Prostate gland (tissue), 2 donors: Measurements from ENCODE around the gene KIAA0753. TPM values are rescaled to one million over a fixed set of nuclear protein-coding genes. Genes with fewer than 3 reads are reported as not detected.
A peak's percentile ranks its signal among the peaks of the same experiment; 100 is the strongest.

Experiments used
- DNase-seq: peaks from one replicate; pipeline ENCODE4 v3.0.0-alpha.2; 2019; ENCODE audit warnings: low spot score
- H3K27ac ChIP-seq, 2 donors: fragments of 200-600 bp; sonication (generic); 2 replicates each; pipeline ENCODE4 v1.5.1; 2017 to 2019
- H3K27me3 ChIP-seq: fragments of 200-600 bp; sonication (generic); replicated peaks from 2 replicates; pipeline ENCODE4 v1.5.1; 2019; ENCODE audit not compliant: insufficient read depth
- H3K36me3 ChIP-seq, 2 donors: fragments of 200-600 bp; sonication (generic); 1 replicate in 1 of 2; 2 replicates in 1 of 2; pipeline versions ENCODE4 v1.5.1 to v1.8.1; 2017 to 2019
- H3K4me1 ChIP-seq: fragments of 200-600 bp; sonication (generic); replicated peaks from 2 replicates; pipeline ENCODE4 v1.5.1; 2019
- H3K4me3 ChIP-seq, 2 donors: fragments of 200-600 bp; sonication (generic); 2 replicates each; pipeline ENCODE4 v1.5.1; 2017 to 2019
- H3K9me3 ChIP-seq: fragments of 200-600 bp; sonication (generic); 2 replicates; pipeline ENCODE4 v1.5.1; 2017
- CTCF ChIP-seq, 4 experiments: fragments of 200-600 bp in 2 of 4; fragments of 450-650 bp in 2 of 4; sonication (generic) in 2 of 4; IDR thresholded peaks; 1 replicate in 3 of 4; 2 replicates in 1 of 4; pipeline ENCODE4 v1.5.1; 2016 to 2019; ENCODE audit warnings: antibody characterized with exemption in 4 of 4, mild to moderate bottlenecking in 2 of 4, moderate library complexity in 2 of 4
- POLR2A ChIP-seq: fragments of 450-650 bp; IDR thresholded peaks from one replicate; pipeline ENCODE4 v1.6.1; 2016; ENCODE audit warnings: antibody characterized with exemption, mild to moderate bottlenecking
- POLR2AphosphoS5 ChIP-seq: sonication (generic); formaldehyde crosslinking; IDR thresholded peaks from one replicate; pipeline ENCODE4 v1.6.1; 2017; ENCODE audit warnings: antibody characterized with exemption
- WGBS: methylation state at CpG from one replicate; pipeline ENCODE4 v1.1.5; 2018; 5-methylcytosine and 5-hydroxymethylcytosine counted together
- intact Hi-C: fragments of 100-400 bp; cut with DNase I; formaldehyde crosslinking; loops from one replicate; pipeline ENCODE4 v1.14.2; 2022
- total RNA-seq, 2 donors: library from RNA; depleted of rRNA; stranded (reverse); fragments of >200 nt; gene quantifications; one replicate each; pipeline ENCODE4 v1.1.0, GENCODE V29; 2016

KIAA0753 gene
- total RNA-seq, 2 donors from 2014 or later, result 17.2 to 28.3 TPM

GRCh38 chr17:6654841-6655731 is 14.6 kb upstream of the KIAA0753 start:
- H3K27me3 ChIP-seq, result peaks cover 2% of the 10 kb centered on the region
- H3K27ac ChIP-seq, result no peak overlapping the region
- no peaks in the 10 kb centered on the region for H3K36me3 ChIP-seq
- TF ChIP-seq POLR2A (no peak), POLR2AphosphoS5 (peak; percentile 9), CTCF (IDR thresholded peaks at IDR 0.05) (peak in 2 of 4 experiments; percentile 24 to 33)
- intact Hi-C loops, result loop anchor here (5.0 kb wide), 1 partner anchor 362 kb away; no protein-coding TSS in a partner anchor
- H3K9me3 ChIP-seq, result no peaks in the 10 kb centered on the region
- H3K4me1 ChIP-seq, result peaks cover 11% of the 10 kb centered on the region
- DNase-seq, result peak; percentile 61
- 23% methylated on average over 46 of the region's 46 CpGs for WGBS
- H3K4me3 ChIP-seq, result peak overlapping the region in 1 of 2 donors; percentile 16

- WGBS, result 5% methylated on average over 40 of the region's 47 CpGs
- Histone ChIP-seq H3K4me1 (peaks cover 11% of the 10 kb centered on the region), H3K27me3 (peaks cover 2% of the 10 kb centered on the region), H3K4me3 (peak overlapping the region; percentile 70 to 71), H3K9me3 (no peaks in the 10 kb centered on the region), H3K36me3 (no peaks in the 10 kb centered on the region), H3K27ac (peak overlapping the region; percentile 80 to 84)
- intact Hi-C loops, result loop anchor here (5.0 kb wide), 1 partner anchor 365 kb away; no protein-coding TSS in a partner anchor
- DNase-seq, result peak; percentile 56
- TF ChIP-seq POLR2A (no peak), POLR2AphosphoS5 (peak; percentile 44)
Observed at GRCh38 chr17:6651919-6652452, 11.5 kb upstream of the KIAA0753 start.

GRCh38 chr17:6651354-6651918 is 10.9 kb upstream of the KIAA0753 start, which contains the start of the genes C17orf100 and MED31:
C17orf100 (plus strand) TSS chr17:6651762; CDS start chr17:6651914, 152 bp downstream.
MED31 (minus strand) TSS chr17:6651605; CDS start chr17:6651528, 77 bp downstream.
- 1% methylated on average over 25 of the region's 35 CpGs for WGBS
- TF ChIP-seq POLR2AphosphoS5 (peak; percentile 96), CTCF (IDR thresholded peaks at IDR 0.05) (peak in 2 of 4 experiments; percentile 11 to 19), POLR2A (peak; percentile 67)
- intact Hi-C loops, result loop anchor here (5.0 kb wide), 1 partner anchor 366 kb away; no protein-coding TSS in a partner anchor
- Histone ChIP-seq H3K4me3 (peak within 1 kb of the TSS; percentile 70 to 71), H3K27ac (peak within 1 kb of the TSS; percentile 80 to 84), H3K27me3 (peaks cover 2% of the 10 kb centered on the region), H3K4me1 (peaks cover 11% of the 10 kb centered on the region), H3K36me3 (no peaks in the 10 kb centered on the region), H3K9me3 (no peaks in the 10 kb centered on the region)
- DNase-seq, result peak; percentile 90

- H3K9me3 ChIP-seq, result no peaks in the 10 kb centered on the region
- DNase-seq, result no peak
- intact Hi-C loops, result no loop called here
- no peak overlapping the region for H3K4me3 ChIP-seq
- TF ChIP-seq POLR2AphosphoS5 (no peak), CTCF (IDR thresholded peaks at IDR 0.05) (no peak), POLR2A (no peak)
- H3K27ac ChIP-seq, result no peak overlapping the region
- H3K27me3 ChIP-seq, result no peaks in the 10 kb centered on the region
- peaks cover 11% of the 10 kb centered on the region for H3K4me1 ChIP-seq
- no peaks in the 10 kb centered on the region for H3K36me3 ChIP-seq
Observed at GRCh38 chr17:6648181-6648580, 7.7 kb upstream of the KIAA0753 start.
